K562 (cell line): Measurements from ENCODE around the gene TSPAN1. TPM values are rescaled to one million over a fixed set of nuclear protein-coding genes. Genes with fewer than 3 reads are reported as not detected.

ENCODE experiments used
- ATAC-seq: fragments of 200-7000 bp; cut with Tn5 transposase; 3 replicates; pipeline ENCODE4 v1.9.1; 2020; ENCODE audit warnings: moderate library complexity
- BruUV-seq: library from RNA; stranded (reverse); fragments of 400-500 nt; replicated peaks from 2 replicates; lab custom pipeline; 2021; lab: Mats Ljungman, UMichigan
- CTCF ChIA-PET: fragments of 300-600 bp; formaldehyde crosslinking; extraction: SDS; loops from one replicate; lab custom pipeline; 2021; ENCODE audit warnings: low intra/inter-chr PET ratio; lab: Yijun Ruan, JAX
- POLR2A ChIA-PET: fragments of 300-600, 350-650 bp; sonication (Branson Sonifier 250); formaldehyde crosslinking; extraction: SDS; loops from one replicate; lab custom pipeline; 2021; ENCODE audit warnings: antibody characterized with exemption, inconsistent platforms; lab: Yijun Ruan, JAX
- DNase-seq, 4 experiments: peaks; one replicate each; pipeline versions ENCODE4 v3.0.0 to v3.0.0-alpha.2; 2011 to 2018; ENCODE audit warnings: low spot score in 3 of 4, mixed read lengths in 3 of 4; ENCODE audit errors: extremely low read depth in 1 of 4
- FAIRE-seq: peaks from 2 replicates; lab custom pipeline; 2011; peaks lifted over from hg19 to GRCh38; lab: Jason Lieb, UNC
- H2AFZ ChIP-seq: 2 replicates; pipeline ENCODE4 v1.6.0; 2011; ENCODE audit warnings: low read depth, low read length, control low read depth, inconsistent platforms
- H3K27ac ChIP-seq: fragments of 200-600 bp; 3 replicates; pipeline ENCODE4 v1.8.0; 2011; ENCODE audit warnings: low read depth, mild to moderate bottlenecking, control low read depth, inconsistent platforms, low read length, moderate library complexity, mixed read lengths; ENCODE audit errors: extremely low read depth
- H3K27me3 ChIP-seq, 2 experiments: fragments of 300-600 bp in 1 of 2; 2 replicates in 1 of 2; 3 replicates in 1 of 2; pipeline versions ENCODE4 v1.6.0 to v1.8.0; 2011; ENCODE audit warnings: inconsistent platforms in 2 of 2, low read length in 2 of 2, mild to moderate bottlenecking in 1 of 2, mixed read lengths in 1 of 2, moderate library complexity in 1 of 2; ENCODE audit not compliant: control insufficient read depth in 2 of 2, insufficient read depth in 2 of 2
- H3K36me3 ChIP-seq: fragments of 300-600 bp; 3 replicates; pipeline ENCODE4 v1.8.0; 2011; ENCODE audit warnings: mild to moderate bottlenecking, low read length, inconsistent platforms; ENCODE audit not compliant: control insufficient read depth, insufficient read depth
- H3K4me1 ChIP-seq, 2 experiments: fragments of 200-600 bp in 1 of 2; replicated peaks in 1 of 2; 2 replicates in 1 of 2; 3 replicates in 1 of 2; pipeline versions ENCODE4 v1.5.1 to v1.8.0; 2011; ENCODE audit warnings: inconsistent platforms in 2 of 2, low read length in 2 of 2, mild to moderate bottlenecking in 1 of 2, mixed read lengths in 1 of 2, moderate library complexity in 1 of 2; ENCODE audit not compliant: control insufficient read depth in 2 of 2, insufficient read depth in 2 of 2
- H3K4me2 ChIP-seq: 2 replicates; pipeline ENCODE4 v1.6.1; 2011; ENCODE audit warnings: low read length, control low read depth, inconsistent platforms, mixed read lengths; ENCODE audit not compliant: insufficient read depth
- H3K4me3 ChIP-seq: fragments of 200-600 bp; sonication (generic), shearing (Covaris generic); 2 replicates; pipeline ENCODE4 v1.5.1; 2016; ENCODE audit warnings: control low read depth, inconsistent platforms
- H3K79me2 ChIP-seq: fragments of 200-600 bp; 3 replicates; pipeline ENCODE4 v1.8.0; 2011; ENCODE audit warnings: low read length, inconsistent platforms; ENCODE audit not compliant: control insufficient read depth, insufficient read depth
- H3K9ac ChIP-seq, 2 experiments: 2 replicates each; pipeline versions ENCODE4 v1.6.0 to v1.6.1; 2011; ENCODE audit warnings: low read depth in 2 of 2, low read length in 2 of 2, control low read depth in 1 of 2, inconsistent platforms in 1 of 2, mild to moderate bottlenecking in 1 of 2, mixed read lengths in 1 of 2; ENCODE audit not compliant: insufficient read depth in 1 of 2
- H3K9me1 ChIP-seq: one replicate; pipeline ENCODE4 v1.6.0; 2011; ENCODE audit warnings: inconsistent platforms, mild to moderate bottlenecking, low read length, moderate library complexity; ENCODE audit not compliant: control insufficient read depth, insufficient read depth
- H3K9me3 ChIP-seq: replicated peaks from 2 replicates; pipeline ENCODE4 v1.5.1; 2011; ENCODE audit warnings: low read depth, low read length, inconsistent platforms; ENCODE audit not compliant: control insufficient read depth, insufficient read depth
- H4K20me1 ChIP-seq: replicated peaks from 2 replicates; pipeline ENCODE4 v1.6.1; 2011; ENCODE audit warnings: low read length, inconsistent platforms, mixed read lengths; ENCODE audit not compliant: control insufficient read depth, insufficient read depth
- FIP1L1 ChIP-seq: fragments of 200-400 bp; formaldehyde crosslinking; IDR thresholded peaks from 2 replicates; pipeline ENCODE4 v1.6.1; 2018; ENCODE audit warnings: mild to moderate bottlenecking, low read depth, low read length; ENCODE audit not compliant: poor library complexity, severe bottlenecking
- ILF3 ChIP-seq: fragments of 450-650 bp; IDR thresholded peaks from 2 replicates; pipeline ENCODE4 v1.6.1; 2018; ENCODE audit warnings: antibody characterized with exemption, mild to moderate bottlenecking, moderate library complexity, borderline replicate concordance
- KDM2B ChIP-seq: fragments of 250-450 bp; sonication (Bioruptor Pico); IDR thresholded peaks from 2 replicates; pipeline ENCODE4 v1.8.0; 2021; ENCODE audit warnings: mild to moderate bottlenecking, moderate library complexity
- SAP30 ChIP-seq: fragments of 200-600 bp; sonication (generic); IDR thresholded peaks from 2 replicates; pipeline ENCODE4 v1.6.1; 2012; ENCODE audit warnings: borderline replicate concordance, low read depth, mild to moderate bottlenecking, moderate library complexity, low read length, control low read depth, inconsistent platforms; ENCODE audit not compliant: insufficient read depth, poor library complexity, severe bottlenecking
- ZNF239 ChIP-seq: fragments of 250-450 bp; sonication (Bioruptor Pico); IDR thresholded peaks from 2 replicates; pipeline ENCODE4 v1.4.0; 2020; ENCODE audit warnings: mild to moderate bottlenecking
- WGBS: fragments of 100-300 bp; shearing (Covaris generic); methylation state at CpG from one replicate; pipeline ENCODE4 v1.1.6; 2016; ENCODE audit warnings: low coverage, mixed read lengths; ENCODE audit not compliant: insufficient coverage; ENCODE audit errors: missing lambda C conversion rate; 5-methylcytosine and 5-hydroxymethylcytosine counted together
- in situ Hi-C: fragments of 300-500 bp; cut with MboI; formaldehyde crosslinking; loops from 4 replicates; pipeline ENCODE4 v1.15.0; 2018; ENCODE audit warnings: inconsistent platforms, mixed read lengths
- intact Hi-C: fragments of 100-400 bp; cut with micrococcal nuclease; formaldehyde crosslinking; loops from 2 replicates; pipeline ENCODE4 v1.14.2; 2022
- polyA plus RNA-seq, 8 experiments: library from polyadenylated mRNA; depleted of rRNA in 4 of 8; stranded (reverse) in 5 of 8; unstranded in 3 of 8; fragments of >200 nt; fragmentation: Nextera tagmentation in 2 of 8; fragmentation: Illumina TruSeq in 1 of 8; extraction: Ambion mirVana in 2 of 8; extraction: Trizol in 1 of 8; gene quantifications; 2 replicates each; pipeline versions ENCODE4 v1.2.1 to v1.2.3, GENCODE V29; 2011 to 2014; ENCODE audit warnings: inconsistent platforms in 1 of 8, missing spikeins in 1 of 8
- total RNA-seq, 7 experiments: library from RNA; depleted of rRNA in 6 of 7; stranded (reverse); fragments of >200 nt in 6 of 7; fragmentation: Illumina TruSeq in 2 of 7; extraction: Trizol in 2 of 7; gene quantifications; 2 replicates each; pipeline versions ENCODE4 v1.2.1 to v1.2.3, GENCODE V29; 2011 to 2021; ENCODE audit warnings: low replicate concordance in 1 of 7
- TF ChIP-seq, protein P1 (sequence below): fragments of 450-650 bp; formaldehyde crosslinking; IDR thresholded peaks from 2 replicates; pipeline ENCODE4 v1.4.0; 2022; ENCODE audit warnings: missing genetic modification characterization

The TSPAN1 gene
- total and polyA plus RNA-seq, 9 of the 15 experiments (the other 6 are each of a cell fraction or from before 2014, with no cell fraction given): 0.58 TPM; not detected in 8

DNA sequence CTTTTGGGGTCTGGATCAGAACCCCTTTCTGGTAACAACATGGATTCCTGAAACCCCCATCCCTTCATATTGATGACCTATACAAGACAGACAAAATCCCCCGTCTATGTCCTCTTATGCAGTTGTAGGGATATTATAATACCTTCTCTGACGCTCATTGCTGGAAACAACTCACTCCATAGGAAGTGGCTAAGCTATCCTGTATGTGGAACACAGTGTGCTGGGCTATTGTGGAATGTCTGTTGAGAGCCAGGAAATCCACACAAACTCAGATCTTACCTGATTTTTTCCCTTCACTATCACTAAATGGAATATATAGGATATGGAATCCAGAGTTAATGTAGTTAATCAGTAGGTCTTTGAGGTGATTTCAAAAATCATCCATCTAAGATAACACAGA is 24.8 kb upstream of the TSPAN1 start:
- ChIA-PET CTCF (no interaction called here), POLR2A (interaction anchor here (0.8 to 2.0 kb wide), 3 partner anchors 8 to 129 kb away, joined by 3 to 5 read pairs (median 3); no protein-coding TSS in a partner anchor)
- H3K9ac ChIP-seq: no peak overlapping the region
- H3K36me3 ChIP-seq: no peaks in the 10 kb centered on the region
- H3K9me1 ChIP-seq: no peaks in the 10 kb centered on the region
- no peak overlapping the region for H3K4me3 ChIP-seq
- H3K4me1 ChIP-seq: peaks cover 7 to 15% of the 10 kb centered on the region in 2 experiments; a peak in 3 of 5 replicates
- 0 out of 2 replicates have a peak, but pooled peaks cover 3% of the 10 kb centered on the region for H3K9me3 ChIP-seq
- FAIRE-seq: no peak
- no TSS peak for BruUV-seq
- H3K27me3 ChIP-seq: no peaks in the 10 kb centered on the region
- no peak overlapping the region for H3K27ac ChIP-seq
- intact Hi-C loops: no loop called here
- TF ChIP-seq SAP30: no peak
- TF ChIP-seq ILF3: no peak
- TF ChIP-seq, protein P1, sequence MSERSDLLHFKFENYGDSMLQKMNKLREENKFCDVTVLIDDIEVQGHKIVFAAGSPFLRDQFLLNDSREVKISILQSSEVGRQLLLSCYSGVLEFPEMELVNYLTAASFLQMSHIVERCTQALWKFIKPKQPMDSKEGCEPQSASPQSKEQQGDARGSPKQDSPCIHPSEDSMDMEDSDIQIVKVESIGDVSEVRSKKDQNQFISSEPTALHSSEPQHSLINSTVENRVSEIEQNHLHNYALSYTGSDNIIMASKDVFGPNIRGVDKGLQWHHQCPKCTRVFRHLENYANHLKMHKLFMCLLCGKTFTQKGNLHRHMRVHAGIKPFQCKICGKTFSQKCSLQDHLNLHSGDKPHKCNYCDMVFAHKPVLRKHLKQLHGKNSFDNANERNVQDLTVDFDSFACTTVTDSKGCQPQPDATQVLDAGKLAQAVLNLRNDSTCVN (CRISPR knock-in tag): no peak
- TF ChIP-seq FIP1L1: no peak
- TF ChIP-seq ZNF239 (CRISPR knock-in tag): no peak
- TF ChIP-seq KDM2B (CRISPR knock-in tag): no peak
- TF ChIP-seq, all 486 proteins: peak for 0
- DNase-seq (no peak), ATAC-seq (no peak)
- Histone ChIP-seq H2AFZ (no peak overlapping the region; the same call in 1 of the 2 replicates), H3K79me2 (no peaks in the 10 kb centered on the region), H4K20me1 (no peaks in the 10 kb centered on the region), H3K4me2 (no peak overlapping the region)
- WGBS: 52% methylated on average over 2 of the region's 2 CpGs
- in situ Hi-C loops: no loop called here
